Mesenchymal stem cell (in vitro differentiated cells and primary cell): ENCODE results near the gene UBE2QL1.

Source experiments
- DNase-seq: peaks from one replicate; pipeline ENCODE4 v3.0.0-alpha.2; 2013
- H2AFZ ChIP-seq: one replicate; pipeline ENCODE4 v1.6.1; 2013; ENCODE audit warnings: low read depth, mild to moderate bottlenecking, control low read depth, inconsistent platforms, low read length, moderate library complexity
- H2AK5ac ChIP-seq: 2 replicates; pipeline ENCODE4 v1.6.1; 2013; ENCODE audit warnings: low read length, moderate library complexity, mild to moderate bottlenecking, inconsistent platforms; ENCODE audit not compliant: severe bottlenecking
- H2BK120ac ChIP-seq: one replicate; pipeline ENCODE4 v1.6.1; 2013; ENCODE audit warnings: low read depth, mild to moderate bottlenecking, inconsistent platforms, low read length, moderate library complexity
- H2BK12ac ChIP-seq, 2 experiments: one replicate each; pipeline ENCODE4 v1.6.1; 2013; ENCODE audit warnings: inconsistent platforms in 2 of 2, low read length in 2 of 2, mild to moderate bottlenecking in 2 of 2, moderate library complexity in 2 of 2, control low read depth in 1 of 2
- H2BK15ac ChIP-seq: one replicate; pipeline ENCODE4 v1.6.1; 2013; ENCODE audit warnings: mild to moderate bottlenecking, low read depth, inconsistent platforms; ENCODE audit not compliant: poor library complexity, severe bottlenecking
- H2BK5ac ChIP-seq: 2 replicates; pipeline ENCODE4 v1.6.1; 2013; ENCODE audit warnings: low read depth, mild to moderate bottlenecking, low read length, control low read depth, inconsistent platforms; ENCODE audit not compliant: poor library complexity, severe bottlenecking
- H3K14ac ChIP-seq, 2 experiments: one replicate each; pipeline ENCODE4 v1.6.1; 2013; ENCODE audit warnings: inconsistent platforms in 2 of 2, low read length in 2 of 2, control low read depth in 1 of 2, mild to moderate bottlenecking in 1 of 2, moderate library complexity in 1 of 2
- H3K18ac ChIP-seq, 2 experiments: one replicate each; pipeline ENCODE4 v1.6.1; 2013; ENCODE audit warnings: inconsistent platforms in 2 of 2, low read length in 2 of 2, control low read depth in 1 of 2, low read depth in 1 of 2, mild to moderate bottlenecking in 1 of 2
- H3K23ac ChIP-seq, 2 experiments: one replicate each; pipeline ENCODE4 v1.6.1; 2013; ENCODE audit warnings: inconsistent platforms in 2 of 2, low read length in 2 of 2, mild to moderate bottlenecking in 2 of 2, moderate library complexity in 2 of 2, control low read depth in 1 of 2
- H3K27ac ChIP-seq: 2 replicates; pipeline ENCODE4 v1.5.1; 2013; ENCODE audit warnings: mild to moderate bottlenecking, moderate library complexity, low read length, control low read depth, inconsistent platforms; ENCODE audit not compliant: poor library complexity, severe bottlenecking
- H3K27me3 ChIP-seq, 2 experiments: 2 replicates each; pipeline versions ENCODE4 v1.6.1 to v1.7.0; 2013; ENCODE audit warnings: low read length in 2 of 2, mild to moderate bottlenecking in 2 of 2, moderate library complexity in 2 of 2, control low read depth in 1 of 2, inconsistent platforms in 1 of 2; ENCODE audit not compliant: control insufficient read depth in 1 of 2, insufficient read depth in 1 of 2
- H3K36me3 ChIP-seq, 2 experiments: 2 replicates each; pipeline versions ENCODE4 v1.6.1 to v1.7.0; 2013; ENCODE audit warnings: low read length in 2 of 2, control low read depth in 1 of 2, inconsistent platforms in 1 of 2, low read depth in 1 of 2, mild to moderate bottlenecking in 1 of 2; ENCODE audit not compliant: insufficient read depth in 2 of 2, control insufficient read depth in 1 of 2
- H3K4ac ChIP-seq, 2 experiments: one replicate each; pipeline ENCODE4 v1.6.1; 2013; ENCODE audit warnings: inconsistent platforms in 2 of 2, low read length in 2 of 2, mild to moderate bottlenecking in 2 of 2, moderate library complexity in 2 of 2, control low read depth in 1 of 2, low read depth in 1 of 2
- H3K4me1 ChIP-seq: 2 replicates; pipeline ENCODE4 v1.6.1; 2013; ENCODE audit warnings: low read depth, low read length, control low read depth; ENCODE audit not compliant: control insufficient read depth, insufficient read depth
- H3K4me2 ChIP-seq: 2 replicates; pipeline ENCODE4 v1.6.1; 2013; ENCODE audit warnings: low read length, mild to moderate bottlenecking, inconsistent platforms; ENCODE audit not compliant: poor library complexity, severe bottlenecking
- H3K4me3 ChIP-seq, 2 experiments: 2 replicates each; pipeline versions ENCODE4 v1.5.1 to v1.7.0; 2013; ENCODE audit warnings: low read length in 2 of 2, mild to moderate bottlenecking in 2 of 2, control low read depth in 1 of 2, low read depth in 1 of 2; ENCODE audit not compliant: insufficient read depth in 1 of 2
- H3K79me1 ChIP-seq: replicated peaks from 2 replicates; pipeline ENCODE4 v1.6.1; 2013; ENCODE audit warnings: mild to moderate bottlenecking, control low read depth, low read length, inconsistent platforms; ENCODE audit not compliant: poor library complexity, severe bottlenecking
- H3K9ac ChIP-seq: 2 replicates; pipeline ENCODE4 v1.7.0; 2013; ENCODE audit warnings: mild to moderate bottlenecking, low read length, moderate library complexity
- H3K9me3 ChIP-seq: 2 replicates; pipeline ENCODE4 v1.7.0; 2013; ENCODE audit warnings: mild to moderate bottlenecking, low read length; ENCODE audit not compliant: control insufficient read depth
- H4K8ac ChIP-seq: one replicate; pipeline ENCODE4 v1.6.1; 2013; ENCODE audit warnings: inconsistent platforms, mild to moderate bottlenecking, low read length, moderate library complexity
- H4K91ac ChIP-seq: one replicate; pipeline ENCODE4 v1.6.1; 2013; ENCODE audit warnings: mild to moderate bottlenecking, low read length, inconsistent platforms
- WGBS: methylation state at CpG from one replicate; pipeline ENCODE4 v1.1.7; 2013; ENCODE audit warnings: mixed read lengths; 5-methylcytosine and 5-hydroxymethylcytosine counted together

Gene UBE2QL1

GRCh38 chr5:6453937-6454560, 5.4 kb downstream of the UBE2QL1 start:
- H3K79me1 ChIP-seq: no peaks in the 10 kb centered on the region
- no peak overlapping the region for H4K91ac ChIP-seq
- no peak overlapping the region for H3K27ac ChIP-seq
- H3K14ac ChIP-seq: no peak overlapping the region
- peaks cover 1% of the 10 kb centered on the region for H3K4me1 ChIP-seq
- no peaks in the 10 kb centered on the region for H3K36me3 ChIP-seq
- H2BK120ac ChIP-seq: no peak overlapping the region
- no peak overlapping the region for H2AK5ac ChIP-seq
- H3K4me3 ChIP-seq: no peak overlapping the region
- no peaks in the 10 kb centered on the region for H3K9me3 ChIP-seq
- H2BK15ac ChIP-seq: no peak overlapping the region
- no peak overlapping the region for H3K18ac ChIP-seq
- no peak overlapping the region for H2BK12ac ChIP-seq
- no peak overlapping the region for H3K4ac ChIP-seq
- no peak overlapping the region for H3K9ac ChIP-seq
- no peak overlapping the region for H3K4me2 ChIP-seq
- no peak overlapping the region for H2AFZ ChIP-seq
- peaks cover 43 to 65% of the 10 kb centered on the region in 2 experiments for H3K27me3 ChIP-seq
- DNase-seq: no peak
- no peak overlapping the region for H3K23ac ChIP-seq
- no peak overlapping the region for H2BK5ac ChIP-seq
- no peak overlapping the region for H4K8ac ChIP-seq
- 19% methylated on average over 2 of the region's 2 CpGs for WGBS

GRCh38 chr5:6454628-6455053, 6.0 kb downstream of the UBE2QL1 start:
- no peak overlapping the region for H2AK5ac ChIP-seq
- no peaks in the 10 kb centered on the region for H3K79me1 ChIP-seq
- H3K4me1 ChIP-seq: no peaks in the 10 kb centered on the region

GRCh38 chr5:6455571-6456200, 7.0 kb downstream of the UBE2QL1 start:
- H3K4me1 ChIP-seq: no peaks in the 10 kb centered on the region
- no peak overlapping the region for H2BK5ac ChIP-seq
- H4K8ac ChIP-seq: no peak overlapping the region
- H3K27ac ChIP-seq: no peak overlapping the region
- no peaks in the 10 kb centered on the region for H3K9me3 ChIP-seq
- H3K23ac ChIP-seq: no peak overlapping the region
- H3K18ac ChIP-seq: no peak overlapping the region
- H3K79me1 ChIP-seq: no peaks in the 10 kb centered on the region
- peaks cover 28 to 54% of the 10 kb centered on the region in 2 experiments for H3K27me3 ChIP-seq
- H2AK5ac ChIP-seq: no peak overlapping the region
- H2AFZ ChIP-seq: no peak overlapping the region
- H2BK12ac ChIP-seq: no peak overlapping the region
- H2BK15ac ChIP-seq: no peak overlapping the region
- WGBS: 85% methylated on average over 13 of the region's 13 CpGs
- H3K4ac ChIP-seq: no peak overlapping the region
- no peak overlapping the region for H4K91ac ChIP-seq
- no peak overlapping the region for H2BK120ac ChIP-seq
- H3K9ac ChIP-seq: no peak overlapping the region
- DNase-seq: no peak
- no peak overlapping the region for H3K14ac ChIP-seq
- H3K4me3 ChIP-seq: no peak overlapping the region
- H3K36me3 ChIP-seq: no peaks in the 10 kb centered on the region
- H3K4me2 ChIP-seq: no peak overlapping the region

More at GRCh38 chr5:6454628-6455053, 6.0 kb downstream of the UBE2QL1 start:
- Histone ChIP-seq H2BK5ac (no peak overlapping the region), H3K27me3 (peaks cover 38 to 60% of the 10 kb centered on the region in 2 experiments), H3K14ac (no peak overlapping the region), H2BK120ac (no peak overlapping the region), H3K23ac (no peak overlapping the region), H3K4me3 (no peak overlapping the region), H3K9me3 (no peaks in the 10 kb centered on the region), H3K4me2 (no peak overlapping the region), H4K8ac (no peak overlapping the region), H3K4ac (no peak overlapping the region), H3K27ac (no peak overlapping the region), H2AFZ (no peak overlapping the region), H2BK15ac (no peak overlapping the region), H3K9ac (no peak overlapping the region), H3K18ac (no peak overlapping the region), H3K36me3 (no peaks in the 10 kb centered on the region), H4K91ac (peak overlapping the region; percentile 27), H2BK12ac (no peak overlapping the region)
- no peak for DNase-seq
- WGBS: 77% methylated on average over 12 of the region's 12 CpGs

- Histone ChIP-seq H3K4me2 (no peak overlapping the region), H3K4me1 (no peaks in the 10 kb centered on the region), H2BK15ac (no peak overlapping the region), H3K9ac (no peak overlapping the region), H3K14ac (no peak overlapping the region), H3K4ac (no peak overlapping the region), H3K9me3 (no peaks in the 10 kb centered on the region), H3K27me3 (peaks cover 20 to 42% of the 10 kb centered on the region in 2 experiments), H3K27ac (no peak overlapping the region), H3K36me3 (no peaks in the 10 kb centered on the region), H3K18ac (no peak overlapping the region), H2AFZ (no peak overlapping the region), H2BK120ac (no peak overlapping the region), H4K91ac (no peak overlapping the region), H3K79me1 (no peaks in the 10 kb centered on the region), H2AK5ac (no peak overlapping the region), H3K23ac (no peak overlapping the region), H4K8ac (no peak overlapping the region), H3K4me3 (no peak overlapping the region), H2BK5ac (no peak overlapping the region), H2BK12ac (no peak overlapping the region)
- 79% methylated on average over 6 of the region's 6 CpGs for WGBS
- no peak for DNase-seq
Observed at GRCh38 chr5:6456766-6457370, 8.2 kb downstream of the UBE2QL1 start.
